Aorta (tissue), 5 donors: Measurements from ENCODE around the gene CITED1. TPM values are rescaled to one million over a fixed set of nuclear protein-coding genes. Genes with fewer than 3 reads are reported as not detected.

Experiments used
- ATAC-seq: fragments of 200-7000 bp; cut with Tn5 transposase; one replicate; pipeline ENCODE4 v1.9.1; 2022; ENCODE audit warnings: moderate library complexity; ENCODE audit not compliant: low FRiP score
- DNase-seq, 2 donors: peaks; one replicate each; pipeline ENCODE4 v3.0.0-alpha.2; 2020
- H3K27ac ChIP-seq, 2 donors: one replicate each; pipeline ENCODE4 v1.5.1; 2013; ENCODE audit warnings: low read length in 2 of 2, mild to moderate bottlenecking in 2 of 2, moderate library complexity in 2 of 2, control low read depth in 1 of 2, inconsistent platforms in 1 of 2, low read depth in 1 of 2
- H3K27me3 ChIP-seq, 2 donors: one replicate each; pipeline ENCODE4 v1.6.1; 2013; ENCODE audit warnings: control low read depth in 1 of 2, low read length in 1 of 2, mild to moderate bottlenecking in 1 of 2, moderate library complexity in 1 of 2; ENCODE audit not compliant: insufficient read depth in 2 of 2, control insufficient read depth in 1 of 2
- H3K36me3 ChIP-seq, 2 donors: one replicate each; pipeline ENCODE4 v1.6.1; 2013; ENCODE audit warnings: control low read depth in 1 of 2, low read length in 1 of 2, mild to moderate bottlenecking in 1 of 2; ENCODE audit not compliant: insufficient read depth in 2 of 2, control insufficient read depth in 1 of 2
- H3K4me1 ChIP-seq, 2 donors: one replicate each; pipeline ENCODE4 v1.6.1; 2013; ENCODE audit warnings: low read length in 2 of 2, control low read depth in 1 of 2, mild to moderate bottlenecking in 1 of 2, moderate library complexity in 1 of 2; ENCODE audit not compliant: insufficient read depth in 2 of 2, control insufficient read depth in 1 of 2
- H3K4me3 ChIP-seq, 2 donors: one replicate each; pipeline ENCODE4 v1.5.1; 2013; ENCODE audit warnings: low read length in 2 of 2, control low read depth in 1 of 2, mild to moderate bottlenecking in 1 of 2
- H3K9me3 ChIP-seq: one replicate; pipeline ENCODE4 v1.6.1; 2013; ENCODE audit warnings: mild to moderate bottlenecking, low read length; ENCODE audit not compliant: control insufficient read depth
- WGBS, 2 donors: extraction: QIAGEN DNeasy Blood & Tissue Kit; methylation state at CpG; one replicate each; pipeline ENCODE4 v1.1.7; 2013; 5-methylcytosine and 5-hydroxymethylcytosine counted together
- intact Hi-C, 2 donors: fragments of 100-400 bp; cut with DNase I; formaldehyde crosslinking; loops; one replicate each; pipeline versions ENCODE4 v1.14.2 to v1.15.0; 2022
- long read RNA-seq, 2 donors: library from polyadenylated mRNA; unstranded; transcript quantifications; one replicate each; pipeline ENCODE4 v2.0.0, GENCODE V29; 2020 to 2021
- polyA plus RNA-seq, 2 donors: library from polyadenylated mRNA; stranded (reverse); fragments of 200-250 nt; gene quantifications; one replicate each; pipeline ENCODE4 v1.2.3, GENCODE V29; 2013
- total RNA-seq, 2 donors: library from RNA; stranded (reverse); fragmentation: NEBNext Ultra II Directional; extraction: Animal tissue kit (Norgen Biotek cat#: 25700); gene quantifications; one replicate each; pipeline ENCODE4 v1.2.1, GENCODE V29; 2021
- donor health status: healthy with polysubstance abuse.
- donor health status: Bipolar disorder and iron deficiency.
- donor health status: DM: no; HTN: no; CAD: no.
- donor health status: DM: no; HTN: no; CAD: no.
- donor health status: DM: yes; HTN: yes; CAD: no.

Gene CITED1, protein sequence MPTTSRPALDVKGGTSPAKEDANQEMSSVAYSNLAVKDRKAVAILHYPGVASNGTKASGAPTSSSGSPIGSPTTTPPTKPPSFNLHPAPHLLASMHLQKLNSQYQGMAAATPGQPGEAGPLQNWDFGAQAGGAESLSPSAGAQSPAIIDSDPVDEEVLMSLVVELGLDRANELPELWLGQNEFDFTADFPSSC
- not detected for total RNA-seq
- polyA plus RNA-seq = under 1 TPM in 1 of 2 donors, not detected in 1; 0.46 TPM
- long read RNA-seq, donor 1 = 0 reads
- long read RNA-seq, donor 2 = 0 reads

DNA sequence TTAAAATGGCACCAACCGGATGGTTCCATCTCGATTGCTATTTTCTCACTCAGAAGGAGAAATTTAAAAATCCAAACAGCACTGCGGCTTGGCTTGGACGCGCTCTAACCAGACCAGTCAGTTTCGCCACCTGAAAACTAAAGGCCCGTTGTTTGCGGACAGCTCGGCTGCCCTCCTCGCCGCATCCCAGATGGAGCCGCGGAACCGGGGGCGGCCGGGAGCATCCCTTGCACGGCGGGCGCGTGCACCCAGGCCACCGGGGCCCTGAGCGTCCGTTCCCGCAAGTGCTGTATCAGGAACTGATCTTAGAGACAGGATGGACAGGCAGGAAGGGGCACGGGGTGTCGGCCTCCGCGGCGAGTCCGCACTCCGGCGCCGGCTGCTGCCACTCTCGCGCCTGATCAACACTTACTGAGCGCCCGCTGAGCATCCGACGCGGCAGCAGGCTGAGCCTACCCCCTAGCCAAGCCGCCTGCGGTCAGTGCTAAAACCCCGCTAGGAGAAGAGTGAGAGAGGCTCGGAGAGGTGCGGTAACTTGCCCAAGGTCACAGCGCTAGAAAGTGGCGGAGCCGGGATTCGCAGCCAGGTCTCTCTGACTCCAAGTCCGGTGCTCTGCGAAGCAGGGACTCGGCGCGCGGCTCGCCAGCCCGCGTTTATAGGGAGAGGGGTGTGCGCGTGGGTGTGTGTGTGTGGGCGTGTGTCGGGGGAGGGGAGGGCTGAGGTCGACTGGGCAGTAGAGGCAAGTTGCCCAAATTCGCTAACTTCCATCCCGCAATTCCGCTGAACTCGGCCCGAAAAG is at the start of gene CITED1:
Gene CITED1 (minus strand): TSS at position 629 of the 799 bp plus-strand sequence. CDS start 3,045 bp downstream, outside the sequence.
- H3K27me3 ChIP-seq = no peaks in the 10 kb centered on the region
- DNase-seq = no peak
- no peaks in the 10 kb centered on the region for H3K36me3 ChIP-seq
- no peaks in the 10 kb centered on the region for H3K4me1 ChIP-seq
- no peak for ATAC-seq
- H3K4me3 ChIP-seq = peak within 1 kb of the TSS; percentile 61 to 88
- H3K27ac ChIP-seq = no peak within 1 kb of the TSS
- intact Hi-C loops = loop anchor here in 1 of 2 donors (10.0 kb wide), 1 partner anchor 229 kb away; no protein-coding TSS in a partner anchor
- 1 to 6% methylated on average over 63 to 68 of the region's 68 CpGs for WGBS, 2 donors
- no peaks in the 10 kb centered on the region for H3K9me3 ChIP-seq

DNA sequence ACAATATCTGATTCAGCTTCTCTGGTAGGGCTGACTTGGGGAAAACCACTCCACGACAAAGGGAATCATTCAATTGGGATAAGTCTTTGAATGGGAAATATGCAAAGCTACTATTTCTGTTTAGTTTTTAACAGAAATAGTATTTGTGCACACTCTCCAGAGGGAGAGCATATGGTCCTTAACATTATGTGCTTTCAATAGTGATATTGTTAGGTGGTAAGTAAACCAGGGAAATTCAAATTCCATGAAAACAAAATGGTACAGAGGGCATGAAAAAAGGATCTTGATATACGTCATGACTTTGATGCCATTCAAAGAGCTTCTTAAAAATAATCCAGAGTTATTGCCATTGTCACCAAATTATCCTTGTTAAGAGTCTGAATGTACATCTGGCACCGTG is 47.1 kb upstream of the CITED1 start:
- 73 to 96% methylated on average over 3 of the region's 3 CpGs for WGBS, 2 donors
- no peaks in the 10 kb centered on the region for H3K9me3 ChIP-seq
- no peak overlapping the region for H3K27ac ChIP-seq
- H3K36me3 ChIP-seq = no peaks in the 10 kb centered on the region
- H3K27me3 ChIP-seq = no peaks in the 10 kb centered on the region
- ATAC-seq (no peak), DNase-seq (no peak)
- no peak overlapping the region for H3K4me3 ChIP-seq
- no peaks in the 10 kb centered on the region for H3K4me1 ChIP-seq
- intact Hi-C loops = no loop called here

DNA sequence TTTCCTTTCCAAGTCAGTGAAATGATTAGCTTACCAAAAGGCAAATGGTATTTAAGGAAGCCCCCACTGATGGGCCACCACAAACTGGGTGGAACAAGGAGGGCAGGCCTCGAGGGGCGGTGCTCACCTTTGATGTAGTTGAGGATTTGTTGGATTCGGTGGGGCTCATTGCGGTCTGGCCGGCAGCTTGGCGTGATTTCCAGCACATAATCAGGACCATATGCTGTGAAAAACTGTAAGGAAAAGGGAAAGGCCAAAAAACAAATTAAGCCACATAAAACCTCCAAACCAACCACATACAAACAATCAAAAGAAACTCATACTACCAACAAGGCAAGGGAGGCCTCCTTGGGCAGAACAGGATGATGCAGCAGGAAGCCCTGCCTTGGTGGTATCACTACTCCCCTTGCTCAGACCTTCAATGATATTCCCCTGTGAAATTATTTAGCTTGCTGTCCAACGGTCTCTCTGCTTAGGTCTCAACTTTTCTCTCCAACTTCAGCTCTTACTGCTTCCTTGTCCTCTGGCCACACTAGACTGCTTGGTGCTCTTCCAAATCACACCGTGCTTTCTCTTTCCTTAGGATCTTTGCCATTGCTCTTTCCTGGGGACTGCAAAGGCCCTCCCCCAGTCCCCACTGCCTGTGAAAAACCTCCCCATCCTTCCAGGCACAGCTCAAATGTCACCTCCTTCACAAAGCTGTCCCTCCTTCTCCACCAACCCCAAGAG is 46.1 kb upstream of the CITED1 start:
- H3K27ac ChIP-seq = no peak overlapping the region
- no peaks in the 10 kb centered on the region for H3K4me1 ChIP-seq
- no peaks in the 10 kb centered on the region for H3K9me3 ChIP-seq
- WGBS, 2 donors = 48 to 69% methylated on average over 8 of the region's 8 CpGs
- no peak overlapping the region for H3K4me3 ChIP-seq
- intact Hi-C loops = no loop called here
- no peaks in the 10 kb centered on the region for H3K27me3 ChIP-seq
- ATAC-seq (peak; percentile 29), DNase-seq (no peak)
- no peaks in the 10 kb centered on the region for H3K36me3 ChIP-seq

DNA sequence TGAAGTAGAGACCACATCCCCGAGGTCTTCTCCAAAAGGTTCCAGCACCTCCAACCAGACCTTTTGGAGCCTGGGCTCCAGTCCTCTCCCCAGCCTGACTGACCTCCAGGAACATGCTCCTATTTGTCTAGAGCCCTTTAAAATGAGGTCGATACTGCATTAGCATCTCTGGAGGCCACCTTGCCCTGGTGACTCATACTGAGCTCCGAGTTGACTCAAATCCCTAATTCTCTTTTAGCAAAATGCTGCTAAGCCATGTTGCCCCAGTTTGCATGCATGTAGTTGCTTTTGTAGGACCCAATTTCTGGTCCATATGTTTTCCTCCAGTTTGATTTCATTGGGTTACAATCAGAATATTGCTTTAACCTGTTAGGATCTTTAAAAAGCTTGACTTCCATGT is 43.5 kb upstream of the CITED1 start:
- no peaks in the 10 kb centered on the region for H3K36me3 ChIP-seq
- WGBS, 2 donors = 67 to 95% methylated on average over 3 of the region's 3 CpGs
- intact Hi-C loops = no loop called here
- no peaks in the 10 kb centered on the region for H3K27me3 ChIP-seq
- H3K4me3 ChIP-seq = no peak overlapping the region
- ATAC-seq (no peak), DNase-seq (no peak)
- no peaks in the 10 kb centered on the region for H3K4me1 ChIP-seq
- H3K27ac ChIP-seq = no peak overlapping the region
- no peaks in the 10 kb centered on the region for H3K9me3 ChIP-seq

DNA sequence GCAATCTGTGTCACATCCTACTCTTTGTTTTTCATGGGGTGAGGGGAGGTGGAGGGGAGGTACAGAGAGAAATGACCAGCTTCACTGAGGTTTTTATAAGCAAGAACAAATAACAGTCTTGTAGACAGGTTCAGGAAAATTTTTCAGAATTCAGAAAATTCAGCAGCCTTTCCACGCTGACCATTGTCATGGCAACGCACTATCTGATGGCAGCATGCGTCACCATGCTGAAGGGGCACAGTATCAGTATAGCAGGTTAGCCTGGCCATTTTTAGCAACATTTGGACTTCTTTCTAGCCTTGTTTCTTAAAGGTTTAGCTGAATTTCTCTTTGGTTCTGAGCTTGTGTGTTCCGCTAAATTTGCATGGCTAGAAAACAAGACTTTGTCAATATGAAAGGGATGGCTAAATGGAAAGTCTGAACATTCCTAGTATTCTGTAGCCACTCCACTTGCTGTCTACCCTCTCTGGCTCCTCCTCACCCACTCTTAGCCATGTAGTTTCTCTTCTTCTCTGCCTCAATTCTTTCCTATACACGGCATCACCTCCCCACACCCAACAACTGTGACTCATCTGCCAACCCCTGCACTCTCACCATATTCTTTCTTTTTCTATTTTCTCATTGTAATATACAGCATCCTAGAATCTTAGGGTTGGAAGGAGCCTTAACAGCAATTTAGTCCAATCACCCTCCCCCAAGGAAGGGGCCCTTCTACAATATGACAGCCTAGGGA is 42.7 kb upstream of the CITED1 start:
- peaks cover 0 to 2% of the 10 kb centered on the region in 2 donors for H3K36me3 ChIP-seq
- H3K9me3 ChIP-seq = no peaks in the 10 kb centered on the region
- no peak for DNase-seq
- H3K4me3 ChIP-seq = no peak overlapping the region
- intact Hi-C loops = no loop called here
- no peaks in the 10 kb centered on the region for H3K27me3 ChIP-seq
- ATAC-seq = no peak
- 85 to 97% methylated on average over 5 of the region's 5 CpGs for WGBS, 2 donors
- no peak overlapping the region for H3K27ac ChIP-seq
- no peaks in the 10 kb centered on the region for H3K4me1 ChIP-seq

DNA sequence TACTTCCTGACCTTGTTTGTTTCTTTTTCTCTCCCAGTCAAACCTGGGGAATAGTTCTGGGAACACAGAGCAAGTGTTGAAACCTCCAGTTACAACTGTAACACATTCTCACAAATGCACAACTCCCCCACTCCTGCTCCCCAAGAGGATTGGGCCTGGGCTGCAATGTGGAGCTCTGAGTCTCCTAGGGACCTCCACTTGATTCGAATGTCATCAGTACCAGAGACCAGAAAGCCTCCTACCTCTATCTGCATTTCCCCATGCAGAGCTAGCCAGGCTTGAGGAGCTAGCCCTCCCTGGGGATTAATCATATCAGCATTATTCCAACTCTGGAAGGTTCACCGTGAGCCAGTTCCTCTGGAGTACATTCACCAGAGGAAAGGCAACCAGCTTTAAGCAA is 41.7 kb upstream of the CITED1 start:
- H3K4me1 ChIP-seq = no peaks in the 10 kb centered on the region
- no peak for ATAC-seq

DNA sequence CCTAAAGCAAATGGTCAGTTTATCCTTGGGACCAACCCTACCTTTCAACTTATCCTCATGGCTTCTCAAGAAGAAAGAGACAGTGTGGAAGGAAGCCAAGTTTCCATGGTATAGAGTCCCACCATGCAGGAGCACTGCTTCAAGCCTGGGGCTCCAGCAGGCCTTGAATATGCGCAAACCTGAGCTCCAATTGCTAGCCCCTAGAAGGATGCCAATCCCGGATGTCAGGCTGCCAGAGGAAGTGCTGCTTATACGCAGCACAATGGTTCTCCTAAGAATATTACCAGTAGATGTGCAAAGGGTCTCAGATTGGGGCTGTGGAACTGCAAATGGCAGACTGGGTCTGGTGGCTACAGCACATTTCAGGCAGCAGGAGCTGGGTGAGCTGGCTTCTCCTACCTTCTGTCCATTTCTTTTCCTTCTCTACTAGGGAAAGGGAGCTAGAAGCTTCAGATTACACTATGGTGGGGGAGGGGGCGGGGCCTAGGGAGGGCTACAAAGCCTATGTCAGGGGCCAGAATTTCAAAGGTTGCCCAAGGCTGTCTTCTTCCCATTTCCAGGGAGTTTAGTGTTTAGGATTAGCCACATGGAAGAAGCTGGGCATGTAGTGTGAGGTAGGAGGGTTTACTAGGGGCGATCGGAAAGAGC is 40.7 kb upstream of the CITED1 start:
- 68 to 97% methylated on average over 6 of the region's 6 CpGs for WGBS, 2 donors
- no peaks in the 10 kb centered on the region for H3K4me1 ChIP-seq
- no peak overlapping the region for H3K27ac ChIP-seq
- DNase-seq = no peak
- peaks cover 0 to 2% of the 10 kb centered on the region in 2 donors for H3K36me3 ChIP-seq
- intact Hi-C loops = no loop called here
- no peak for ATAC-seq
- H3K9me3 ChIP-seq = no peaks in the 10 kb centered on the region
- no peak overlapping the region for H3K4me3 ChIP-seq
- no peaks in the 10 kb centered on the region for H3K27me3 ChIP-seq

More for the DNA sequence above, 41.7 kb upstream of the CITED1 start:
- Histone ChIP-seq H3K4me3 (no peak overlapping the region), H3K27ac (no peak overlapping the region), H3K9me3 (no peaks in the 10 kb centered on the region), H3K36me3 (peaks cover 0 to 2% of the 10 kb centered on the region in 2 donors), H3K27me3 (no peaks in the 10 kb centered on the region)
- intact Hi-C loops = no loop called here
- WGBS, 2 donors = 28 to 33% methylated on average over 2 of the region's 2 CpGs
- DNase-seq = no peak

DNA sequence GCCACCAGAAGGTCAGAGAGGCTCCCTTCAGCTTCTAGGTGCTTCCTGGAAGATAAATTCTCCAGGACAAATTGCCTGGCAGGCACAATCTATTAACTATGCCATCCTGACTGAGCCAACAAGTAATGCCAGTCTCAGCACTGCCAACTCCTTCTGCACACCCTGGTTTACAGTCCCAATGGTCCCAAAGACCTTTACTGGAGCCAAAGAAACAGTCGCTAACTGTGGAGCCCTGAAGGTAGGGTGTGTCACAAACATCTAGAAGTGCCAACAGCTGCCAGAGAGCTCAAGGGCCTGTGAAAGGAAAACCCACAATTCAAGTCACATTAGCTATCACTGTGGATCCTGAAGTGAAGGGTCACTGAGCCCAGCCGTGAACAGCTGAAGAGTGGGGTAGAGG is 34.9 kb upstream of the CITED1 start:
- Histone ChIP-seq H3K4me3 (no peak overlapping the region), H3K27ac (no peak overlapping the region), H3K27me3 (no peaks in the 10 kb centered on the region), H3K36me3 (peaks cover 0 to 2% of the 10 kb centered on the region in 2 donors), H3K9me3 (no peaks in the 10 kb centered on the region), H3K4me1 (no peaks in the 10 kb centered on the region)
- 75 to 81% methylated on average over 2 of the region's 2 CpGs for WGBS, 2 donors
- DNase-seq (no peak), ATAC-seq (no peak)
- intact Hi-C loops = no loop called here
